GM10266 (cell line): Measurements from ENCODE around the gene PSPH.

Experiments used
- DNase-seq: peaks from one replicate; pipeline ENCODE4 v3.0.0; 2012; ENCODE audit errors: extremely low spot score
- CTCF ChIP-seq: IDR thresholded peaks from 2 replicates; pipeline ENCODE4 v1.5.1; 2012; ENCODE audit warnings: mild to moderate bottlenecking, low read depth; ENCODE audit not compliant: control insufficient read depth, insufficient read depth; ENCODE audit errors: missing control alignments

PSPH gene

GRCh38 chr7:56009695-56010094 is 41.5 kb downstream of the PSPH start:
- no peak for TF ChIP-seq CTCF
- no peak for DNase-seq

- TF ChIP-seq CTCF, result no peak
- no peak for DNase-seq
Measured at GRCh38 chr7:56007891-56008290, 43.4 kb downstream of the PSPH start.

GRCh38 chr7:56007167-56007652 is 44.0 kb downstream of the PSPH start:
- no peak for TF ChIP-seq CTCF

GRCh38 chr7:56003749-56004148 is 47.5 kb downstream of the PSPH start:
- TF ChIP-seq CTCF, result no peak
- DNase-seq, result no peak

More at GRCh38 chr7:56007167-56007652, 44.0 kb downstream of the PSPH start:
- no peak for DNase-seq

DNA sequence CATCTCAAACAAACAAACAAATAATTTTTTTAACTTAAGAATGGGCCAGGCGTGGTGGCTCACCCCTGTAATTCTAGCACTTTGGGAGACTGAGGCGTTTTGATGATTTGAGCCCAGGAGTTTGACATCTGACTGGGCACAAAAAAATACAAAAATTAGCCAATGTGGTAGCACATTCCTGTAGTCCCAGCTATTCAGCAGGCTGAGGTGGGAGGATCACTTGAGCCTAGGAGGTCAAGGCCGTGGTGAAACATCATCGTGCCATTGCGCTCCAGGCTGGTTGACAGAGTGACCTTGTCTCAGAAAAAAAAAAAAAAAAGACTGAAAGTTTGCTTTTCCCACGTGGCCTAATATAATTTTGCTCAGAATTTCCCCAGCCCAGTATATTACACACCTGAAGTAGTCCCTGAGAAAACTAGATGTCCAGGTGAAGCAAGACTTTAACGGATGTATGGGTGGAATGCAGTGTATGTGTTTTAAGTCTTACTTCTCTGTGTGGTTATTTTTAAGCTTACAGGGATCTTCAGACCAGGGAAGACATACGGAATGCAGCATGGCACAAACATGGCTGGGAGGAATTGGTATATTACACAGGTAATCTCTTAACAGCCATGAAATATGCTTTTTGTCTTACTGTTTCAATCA is 54.3 kb downstream of the PSPH start:
- no peak for DNase-seq
- TF ChIP-seq CTCF, result no peak

- no peak for TF ChIP-seq CTCF
- DNase-seq, result no peak
Measured at GRCh38 chr7:55992346-55992745, 58.9 kb downstream of the PSPH start.

GRCh38 chr7:55983537-55983936 is 67.7 kb downstream of the PSPH start:
- no peak for DNase-seq
- TF ChIP-seq CTCF, result no peak
